GM19463 (cell line): ENCODE data around the gene RSRP1.

ENCODE experiments used
- ATAC-seq: cut with Tn5 transposase; IDR thresholded peaks from one replicate; pipeline ENCODE4 v1.9.1; 2021; ENCODE audit warnings: mild to moderate bottlenecking, moderate library complexity; ENCODE audit not compliant: unreplicated experiment

Gene RSRP1

DNA sequence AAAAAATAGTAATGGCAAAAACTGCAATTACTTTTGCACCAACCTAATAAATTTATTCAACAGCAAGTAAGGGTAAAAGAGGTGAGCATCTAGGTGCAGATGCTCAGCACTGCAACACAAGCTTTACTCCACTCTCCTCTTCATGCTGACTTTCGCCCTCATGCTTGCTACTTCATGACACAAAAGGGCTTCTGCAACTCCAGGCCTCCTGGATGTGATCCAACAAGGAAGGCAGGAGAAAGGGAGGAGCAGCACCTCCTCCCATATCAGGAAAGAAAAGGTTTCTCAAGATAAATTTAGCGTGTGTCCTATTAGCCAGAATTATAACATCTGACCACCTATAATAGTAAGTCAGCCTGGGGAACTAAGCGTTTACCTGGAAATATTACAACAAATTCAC lies 26.6 kb downstream of the RSRP1 start:
- no peak for ATAC-seq

GRCh38 chr1:25219661-25220251 lies 27.5 kb downstream of the RSRP1 start:
- ATAC-seq: no peak

DNA sequence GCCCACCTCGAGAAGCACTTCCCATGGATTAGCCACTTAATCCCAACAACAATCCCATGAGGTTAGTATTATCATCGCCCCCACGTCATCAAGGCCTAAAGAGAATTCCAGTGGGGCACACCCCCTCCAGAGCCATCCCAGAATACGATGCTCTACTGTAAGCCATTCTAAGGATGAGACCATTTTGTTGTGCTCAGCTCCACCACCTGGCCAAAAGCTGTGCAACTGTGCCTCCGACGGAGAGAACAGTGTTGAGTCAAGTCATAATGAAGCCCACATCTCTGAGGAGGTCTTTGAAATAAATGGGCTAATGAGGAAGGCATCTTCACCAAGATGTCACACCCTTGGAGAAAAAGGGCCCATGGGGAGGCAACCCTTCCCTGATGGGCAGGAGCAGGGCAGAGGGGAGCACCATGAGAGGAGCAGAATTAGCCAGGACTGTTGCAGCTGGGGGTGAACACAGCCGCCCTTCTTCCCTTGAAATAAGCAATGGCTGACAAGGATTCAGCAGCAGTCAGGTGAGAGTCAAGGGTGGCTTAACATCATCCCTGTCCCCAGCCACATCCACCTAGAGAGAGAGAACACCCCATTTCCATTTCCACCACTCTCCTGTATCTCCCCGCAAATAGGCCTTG lies 29.5 kb downstream of the RSRP1 start:
- no peak for ATAC-seq

GRCh38 chr1:25217015-25217414 lies 30.2 kb downstream of the RSRP1 start:
- ATAC-seq: no peak

- ATAC-seq: no peak
Measured at GRCh38 chr1:25216123-25216522, 31.1 kb downstream of the RSRP1 start.

DNA sequence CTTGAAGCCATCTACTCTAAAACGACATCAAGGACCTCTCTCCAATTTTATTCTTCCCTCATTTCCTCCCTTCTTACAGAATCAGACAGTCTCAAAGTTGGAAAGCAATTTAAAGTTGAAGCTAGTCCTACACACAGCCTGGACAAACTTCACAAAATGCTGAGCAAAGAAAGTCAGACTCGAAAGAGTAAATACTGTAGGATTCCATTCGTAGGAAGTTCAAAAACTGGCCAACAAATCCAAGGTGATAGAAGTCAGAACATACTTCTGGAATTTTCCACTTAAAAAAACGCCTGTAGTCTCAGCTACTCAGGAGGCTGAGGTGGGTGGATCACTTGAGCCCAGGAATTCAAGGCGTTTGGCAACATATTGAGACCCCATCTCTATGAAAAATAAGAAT lies 34.5 kb downstream of the RSRP1 start:
- ATAC-seq: no peak

DNA sequence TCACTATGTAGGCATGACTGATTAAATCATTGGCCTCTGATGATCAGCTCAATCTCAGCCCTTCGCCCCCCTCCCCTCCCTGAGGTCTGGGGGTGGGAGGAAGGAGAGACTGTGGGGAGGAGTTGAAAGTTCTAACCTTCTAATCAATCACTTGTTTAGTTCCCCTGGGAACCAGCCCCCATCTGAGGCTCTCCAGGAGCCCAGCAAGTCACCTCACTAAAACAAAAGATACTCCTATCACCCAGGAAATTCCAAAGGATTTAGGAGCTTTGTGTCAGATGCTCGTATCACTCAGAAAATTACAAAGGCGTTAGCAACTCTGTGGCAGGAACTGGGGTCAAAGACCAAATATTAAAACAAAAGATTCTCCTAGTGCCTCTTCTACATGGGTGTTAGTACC lies 36.5 kb downstream of the RSRP1 start:
- ATAC-seq: no peak

DNA sequence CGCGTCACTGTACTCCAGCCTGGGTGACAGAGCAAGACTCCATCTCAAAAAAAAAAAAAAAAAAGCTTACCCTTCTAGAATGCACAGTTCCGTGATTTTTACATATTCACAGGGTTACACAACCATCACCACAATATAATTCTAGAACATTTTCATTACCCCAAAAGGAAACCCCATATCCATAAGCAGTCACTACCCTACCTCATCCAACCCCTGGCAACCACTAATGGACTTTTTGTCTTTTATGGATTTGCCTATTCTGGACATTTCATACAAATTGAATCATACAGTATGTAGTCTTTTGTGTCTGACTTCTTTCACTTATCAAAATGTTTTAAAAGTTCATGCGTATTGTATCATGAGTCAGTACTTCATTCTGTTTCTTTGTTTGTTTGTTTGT lies 37.7 kb downstream of the RSRP1 start:
- ATAC-seq: no peak

DNA sequence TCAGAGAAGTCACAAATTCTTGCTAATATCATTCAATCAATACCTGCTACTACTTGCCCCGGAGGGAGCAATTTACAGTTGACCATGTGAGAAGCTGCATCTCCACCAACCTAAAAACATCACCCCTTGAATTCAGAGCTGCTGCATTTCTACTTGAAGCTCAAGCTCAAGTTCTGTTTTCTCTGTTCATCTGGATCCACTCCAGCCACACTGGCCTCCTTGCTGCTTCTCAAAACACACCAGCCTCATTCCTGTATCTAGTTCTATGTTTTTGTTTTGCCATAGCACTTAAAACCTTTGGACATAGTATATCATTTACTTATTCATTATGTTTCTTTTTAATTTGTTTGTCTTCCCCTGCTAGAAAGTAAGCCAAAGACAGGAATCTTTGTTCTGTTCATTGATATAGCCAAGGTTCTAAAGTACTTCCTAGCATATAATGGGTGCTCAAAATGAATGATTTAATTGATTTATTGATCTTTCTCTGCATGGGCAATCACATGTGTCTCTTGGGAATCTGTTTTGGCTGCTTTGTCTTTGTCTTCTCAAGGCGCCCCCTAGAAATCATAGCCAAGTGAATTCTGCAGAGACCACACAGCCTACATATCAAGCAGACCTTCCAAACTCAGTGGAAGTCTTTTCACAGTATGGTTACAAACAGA lies 38.6 kb downstream of the RSRP1 start:
- no peak for ATAC-seq

- ATAC-seq: no peak
Measured at GRCh38 chr1:25208092-25208491, 39.2 kb downstream of the RSRP1 start.

GRCh38 chr1:25206201-25206600 lies 41.1 kb downstream of the RSRP1 start:
- no peak for ATAC-seq

DNA sequence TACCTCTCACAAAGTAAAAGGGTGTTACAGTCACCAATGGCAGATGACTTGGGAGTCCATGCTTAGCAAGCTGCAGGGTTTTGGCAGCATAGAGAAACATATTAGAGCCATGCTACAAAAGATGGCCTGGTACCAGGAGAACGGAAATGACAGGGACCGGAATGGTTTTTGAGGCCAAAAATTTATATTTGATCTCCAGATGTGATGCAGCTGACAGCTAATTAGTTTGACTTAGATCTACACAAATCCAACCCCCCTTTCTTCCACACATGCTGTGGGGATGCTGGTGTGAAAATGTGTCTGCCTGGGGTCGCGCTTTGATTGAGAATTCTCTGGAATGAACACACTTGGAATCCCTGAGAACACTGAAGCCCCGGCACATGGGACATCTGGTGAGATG lies 41.5 kb downstream of the RSRP1 start:
- no peak for ATAC-seq

DNA sequence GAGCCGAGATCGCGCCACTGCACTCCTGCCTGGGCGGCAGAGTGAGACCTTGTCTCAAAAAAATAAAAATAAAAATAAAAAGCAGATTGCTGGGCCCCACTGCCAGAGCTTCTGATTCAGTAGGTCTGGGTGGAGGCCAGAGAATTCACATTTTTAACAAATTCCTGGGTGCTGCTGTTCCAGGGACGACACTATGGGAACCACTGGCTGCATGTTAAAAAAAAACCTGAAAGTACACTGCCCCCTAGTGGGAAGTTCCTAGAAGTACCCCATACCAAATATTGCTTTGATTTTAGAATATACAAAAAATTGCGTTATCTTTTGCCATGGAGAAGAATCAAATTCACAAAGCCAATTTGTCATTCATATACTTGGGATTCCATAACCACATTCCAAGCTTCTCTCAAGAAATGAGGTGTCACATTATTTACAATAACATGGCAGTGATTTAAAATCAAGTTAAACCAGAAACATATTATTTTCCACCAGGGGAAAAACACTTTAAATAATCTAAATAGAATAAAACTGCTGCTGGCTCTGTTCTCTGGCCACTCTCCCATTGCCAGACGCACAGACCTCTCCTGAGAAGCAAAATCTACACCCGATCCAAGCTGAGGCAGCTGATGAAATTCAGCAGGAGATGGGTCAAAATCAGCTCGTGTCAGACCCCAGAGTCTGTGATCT lies 42.3 kb downstream of the RSRP1 start:
- no peak for ATAC-seq

GRCh38 chr1:25201006-25201405 lies 46.2 kb downstream of the RSRP1 start:
- no peak for ATAC-seq

- no peak for ATAC-seq
Measured at GRCh38 chr1:25199819-25200620, 47.2 kb downstream of the RSRP1 start.

GRCh38 chr1:25198663-25199252 lies 48.5 kb downstream of the RSRP1 start:
- ATAC-seq: no peak

DNA sequence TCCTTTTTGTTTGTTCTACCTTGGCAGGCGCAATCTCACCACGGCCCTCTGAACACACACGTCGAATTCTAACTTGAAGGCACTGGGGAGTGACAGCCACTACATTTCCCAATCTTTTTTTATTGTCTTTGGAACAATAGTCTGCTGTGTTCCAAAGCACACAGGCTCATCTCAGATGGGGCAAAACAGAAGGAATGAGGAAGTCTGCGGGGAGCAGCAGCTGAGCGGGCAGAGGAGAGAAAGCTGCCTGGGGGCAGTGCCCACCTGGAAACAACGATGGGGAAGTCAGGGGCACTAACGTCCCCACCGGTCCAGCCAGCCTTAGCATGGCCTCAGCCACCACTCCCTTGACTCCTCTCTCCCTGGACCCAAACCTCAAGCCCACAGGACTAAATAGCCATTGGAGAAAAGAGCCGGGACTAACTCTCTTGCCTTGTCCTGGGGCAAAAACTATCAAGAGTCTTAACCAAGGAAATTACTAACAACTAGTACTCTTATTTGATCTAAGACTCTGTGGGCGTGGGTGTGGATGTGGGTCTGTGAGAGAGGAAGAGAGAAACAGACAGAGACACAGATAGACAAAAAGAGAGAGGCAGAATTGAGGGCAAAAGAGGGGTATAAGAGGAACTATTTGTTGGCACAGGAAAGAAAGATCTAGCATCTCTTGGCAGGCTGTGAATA lies 49.1 kb downstream of the RSRP1 start:
- no peak for ATAC-seq

DNA sequence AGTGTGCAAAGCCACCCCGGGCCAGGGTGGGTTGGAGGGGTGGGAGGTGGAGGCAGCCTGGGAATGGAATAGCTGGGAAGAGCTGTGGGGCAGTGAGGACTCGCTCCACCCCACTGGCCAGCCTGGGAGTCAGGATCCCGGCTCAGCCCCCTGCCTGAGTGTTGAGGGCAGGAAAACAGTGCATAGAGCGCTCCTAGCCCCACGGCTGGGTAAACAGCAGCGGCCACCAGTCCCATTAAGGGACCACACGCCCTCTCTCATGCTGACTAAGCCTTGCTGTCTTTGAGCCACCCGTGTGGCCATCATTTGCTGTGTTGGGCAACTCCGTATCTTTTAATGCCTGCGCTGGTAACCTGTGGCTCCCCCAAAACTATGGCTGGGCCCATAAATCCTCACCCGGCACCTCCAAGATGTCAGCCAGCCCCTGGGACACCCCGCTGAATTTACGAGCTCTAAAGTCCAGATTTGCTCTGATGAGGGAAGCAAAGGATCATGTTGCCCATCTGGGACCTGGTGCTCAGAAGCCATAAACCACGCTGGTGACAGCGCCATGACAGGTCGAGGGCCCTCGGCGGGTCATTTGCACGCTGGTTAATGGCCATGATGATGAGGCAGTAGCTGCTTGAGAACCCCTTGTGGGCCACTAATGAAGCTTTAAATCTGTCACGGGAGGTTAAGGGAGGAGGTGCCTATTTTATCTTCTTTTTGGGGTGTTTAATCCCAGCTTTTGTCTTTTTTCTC lies 49.8 kb downstream of the RSRP1 start:
- no peak for ATAC-seq

DNA sequence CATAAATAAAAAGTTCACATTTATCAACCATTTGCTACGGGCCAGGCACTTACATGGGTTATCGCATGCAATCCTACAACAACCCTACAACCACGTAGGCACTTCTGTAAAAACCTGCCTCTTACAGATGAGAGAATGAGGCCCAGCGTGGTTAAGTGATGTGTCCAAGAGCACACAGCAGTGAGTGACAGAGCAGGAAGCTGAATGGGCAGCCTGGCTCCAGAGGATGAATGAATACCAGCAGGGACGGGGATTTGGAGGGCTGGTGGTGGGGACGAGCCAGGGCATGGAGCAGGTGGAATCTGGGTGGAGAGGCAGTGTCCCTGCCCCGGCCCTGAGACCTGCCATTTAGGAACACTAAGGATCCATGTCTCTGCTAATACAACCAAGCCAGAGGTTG lies 50.4 kb downstream of the RSRP1 start:
- no peak for ATAC-seq

DNA sequence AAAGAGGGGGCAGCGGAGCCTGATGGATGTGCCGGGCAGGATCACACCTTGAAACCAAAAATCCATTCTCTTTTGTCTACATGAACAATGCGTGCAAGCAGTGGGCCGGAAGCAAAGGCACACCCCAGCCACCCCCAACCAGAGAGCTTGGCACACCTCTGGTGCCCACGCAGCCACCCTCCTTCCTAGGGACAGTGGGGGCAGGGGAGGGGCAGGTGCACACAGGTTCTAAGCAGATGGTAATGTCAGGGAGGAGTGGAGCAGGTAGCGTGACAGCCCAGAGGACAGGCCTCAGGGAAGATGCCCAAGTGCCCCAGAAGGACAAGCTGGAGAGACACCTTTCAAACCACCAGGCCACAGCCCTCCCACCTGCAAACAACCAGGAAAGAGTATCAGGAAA lies 51.4 kb downstream of the RSRP1 start:
- ATAC-seq: no peak
